H9 (cell line): ENCODE data around the gene HK3. TPM values are rescaled to one million over a fixed set of nuclear protein-coding genes. Genes with fewer than 3 reads are reported as not detected.
A peak's percentile ranks its signal among the peaks of the same experiment; 100 is the strongest.

Source experiments
- DNase-seq: peaks from one replicate; pipeline ENCODE4 v3.0.0-alpha.2; 2017
- H2AFZ ChIP-seq: one replicate; pipeline ENCODE4 v1.6.1; 2013; ENCODE audit warnings: mild to moderate bottlenecking, low read length, control low read depth, moderate library complexity
- H2AK5ac ChIP-seq: 2 replicates; pipeline ENCODE4 v1.6.1; 2013; ENCODE audit warnings: low read length, control low read depth, mixed read lengths; ENCODE audit not compliant: insufficient read length
- H2BK120ac ChIP-seq: one replicate; pipeline ENCODE4 v1.6.1; 2013; ENCODE audit warnings: low read depth, mild to moderate bottlenecking, low read length, control low read depth, inconsistent platforms; ENCODE audit not compliant: poor library complexity, severe bottlenecking
- H2BK12ac ChIP-seq: 2 replicates; pipeline ENCODE4 v1.6.1; 2013; ENCODE audit warnings: low read length, control low read depth, mixed read lengths, low read depth; ENCODE audit not compliant: insufficient read length
- H2BK15ac ChIP-seq: 2 replicates; pipeline ENCODE4 v1.6.1; 2013; ENCODE audit warnings: low read depth, low read length, control low read depth
- H2BK20ac ChIP-seq: one replicate; pipeline ENCODE4 v1.6.1; 2013; ENCODE audit warnings: low read depth, mild to moderate bottlenecking, low read length, control low read depth, inconsistent platforms; ENCODE audit not compliant: poor library complexity, severe bottlenecking
- H2BK5ac ChIP-seq: 2 replicates; pipeline ENCODE4 v1.6.1; 2013; ENCODE audit warnings: low read length, control low read depth, mixed read lengths; ENCODE audit not compliant: insufficient read length
- H3K14ac ChIP-seq: 2 replicates; pipeline ENCODE4 v1.6.1; 2013; ENCODE audit warnings: low read length, control low read depth; ENCODE audit not compliant: insufficient read depth
- H3K18ac ChIP-seq: 2 replicates; pipeline ENCODE4 v1.6.1; 2013; ENCODE audit warnings: low read depth, mild to moderate bottlenecking, mixed read lengths, low read length, control low read depth; ENCODE audit not compliant: insufficient read length
- H3K23ac ChIP-seq: 2 replicates; pipeline ENCODE4 v1.6.1; 2013; ENCODE audit warnings: low read length, control low read depth, mixed read lengths, low read depth; ENCODE audit not compliant: insufficient read length
- H3K23me2 ChIP-seq: 2 replicates; pipeline ENCODE4 v1.6.1; 2013; ENCODE audit warnings: low read depth, mild to moderate bottlenecking, mixed read lengths, low read length, control low read depth; ENCODE audit not compliant: insufficient read length, poor library complexity, severe bottlenecking
- H3K27ac ChIP-seq: 2 replicates; pipeline ENCODE4 v1.5.1; 2013; ENCODE audit warnings: low read length, control low read depth, mixed read lengths, low read depth; ENCODE audit not compliant: insufficient read length
- H3K27me3 ChIP-seq: 2 replicates; pipeline ENCODE4 v1.6.1; 2013; ENCODE audit warnings: low read length, control low read depth, inconsistent platforms; ENCODE audit not compliant: insufficient read depth
- H3K4ac ChIP-seq: 2 replicates; pipeline ENCODE4 v1.6.1; 2013; ENCODE audit warnings: low read depth, mild to moderate bottlenecking, control low read depth, inconsistent platforms, low read length, moderate library complexity
- H3K4me1 ChIP-seq: 2 replicates; pipeline ENCODE4 v1.6.1; 2013; ENCODE audit warnings: low read length, control low read depth, inconsistent platforms; ENCODE audit not compliant: insufficient read depth
- H3K4me2 ChIP-seq: 2 replicates; pipeline ENCODE4 v1.6.1; 2013; ENCODE audit warnings: low read length, control low read depth, mixed read lengths; ENCODE audit not compliant: insufficient read length, insufficient read depth
- H3K56ac ChIP-seq: 2 replicates; pipeline ENCODE4 v1.6.1; 2013; ENCODE audit warnings: low read depth, mild to moderate bottlenecking, mixed read lengths, low read length, control low read depth; ENCODE audit not compliant: insufficient read length
- H3K79me1 ChIP-seq: 2 replicates; pipeline ENCODE4 v1.6.1; 2013; ENCODE audit warnings: low read depth, mild to moderate bottlenecking, moderate library complexity, low read length, control low read depth, inconsistent platforms; ENCODE audit not compliant: insufficient read depth, poor library complexity, severe bottlenecking
- H3K79me2 ChIP-seq: 2 replicates; pipeline ENCODE4 v1.6.1; 2013; ENCODE audit warnings: low read length, control low read depth, inconsistent platforms; ENCODE audit not compliant: insufficient read depth
- H3K9ac ChIP-seq: 2 replicates; pipeline ENCODE4 v1.6.1; 2013; ENCODE audit warnings: low read length, control low read depth, mixed read lengths; ENCODE audit not compliant: insufficient read length; ENCODE audit errors: extremely low read depth
- H3K9me3 ChIP-seq: one replicate; pipeline ENCODE4 v1.6.1; 2013; ENCODE audit warnings: low read depth, low read length, inconsistent platforms; ENCODE audit not compliant: control insufficient read depth
- H3T11ph ChIP-seq: one replicate; pipeline ENCODE4 v1.6.1; 2013; ENCODE audit warnings: mild to moderate bottlenecking, low read length, control low read depth, inconsistent platforms
- H4K20me1 ChIP-seq: one replicate; pipeline ENCODE4 v1.6.1; 2013; ENCODE audit not compliant: control insufficient read depth, insufficient read length, insufficient read depth
- H4K5ac ChIP-seq: 2 replicates; pipeline ENCODE4 v1.6.1; 2013; ENCODE audit warnings: low read depth, mild to moderate bottlenecking, mixed read lengths, low read length, control low read depth; ENCODE audit not compliant: insufficient read length
- H4K8ac ChIP-seq: replicated peaks from 2 replicates; pipeline ENCODE4 v1.6.1; 2013; ENCODE audit warnings: low read length, control low read depth, mixed read lengths, low read depth; ENCODE audit not compliant: insufficient read length
- H4K91ac ChIP-seq: 2 replicates; pipeline ENCODE4 v1.6.1; 2013; ENCODE audit warnings: low read depth, mild to moderate bottlenecking, moderate library complexity, mixed read lengths, low read length, control low read depth; ENCODE audit not compliant: insufficient read length
- H3K27ac Mint-ChIP-seq, 3 experiments: 2 replicates in 2 of 3; 3 replicates in 1 of 3; pipeline ENCODE4 v1.8.0; 2020 to 2021; ENCODE audit warnings: mixed read lengths in 3 of 3, mild to moderate bottlenecking in 1 of 3, moderate library complexity in 1 of 3
- H3K27me3 Mint-ChIP-seq: 2 replicates; pipeline ENCODE4 v1.8.0; 2021; ENCODE audit warnings: low read depth, mild to moderate bottlenecking, moderate library complexity, mixed read lengths
- H3K36me3 Mint-ChIP-seq, 3 experiments: 2 replicates in 2 of 3; 3 replicates in 1 of 3; pipeline ENCODE4 v1.8.0; 2020 to 2021; ENCODE audit warnings: low read depth in 3 of 3, mixed read lengths in 3 of 3; ENCODE audit not compliant: insufficient read depth in 1 of 3
- H3K4me1 Mint-ChIP-seq, 2 experiments: 2 replicates each; pipeline ENCODE4 v1.8.0; 2020; ENCODE audit warnings: mixed read lengths in 2 of 2
- H3K4me3 Mint-ChIP-seq, 2 experiments: 2 replicates in 1 of 2; 3 replicates in 1 of 2; pipeline ENCODE4 v1.8.0; 2020 to 2021; ENCODE audit warnings: mild to moderate bottlenecking in 2 of 2, mixed read lengths in 2 of 2, moderate library complexity in 1 of 2
- H3K9me3 Mint-ChIP-seq, 2 experiments: 2 replicates in 1 of 2; 3 replicates in 1 of 2; pipeline ENCODE4 v1.8.0; 2020; ENCODE audit warnings: mild to moderate bottlenecking in 2 of 2, mixed read lengths in 2 of 2, moderate library complexity in 1 of 2
- CTCF ChIP-seq: fragments of 200-600 bp; sonication (generic); conservative IDR thresholded peaks from 3 replicates; pipeline ENCODE4 v1.8.0; 2021; ENCODE audit warnings: antibody characterized with exemption, mild to moderate bottlenecking
- WGBS: extraction: QIAGEN DNeasy Blood & Tissue Kit; methylation state at CpG from one replicate; pipeline ENCODE4 v1.1.7; 2013; ENCODE audit warnings: missing lambda C conversion rate, low lambda C conversion rate, mixed read lengths; ENCODE audit not compliant: insufficient read length; ENCODE audit errors: extremely low coverage; 5-methylcytosine and 5-hydroxymethylcytosine counted together
- total RNA-seq: library from RNA; stranded (reverse); gene quantifications from 2 replicates; pipeline ENCODE4 v1.2.1, GENCODE V29; 2021

The HK3 gene
- total RNA-seq, 1 experiment from 2014 or later, result not detected

GRCh38 chr5:176881816-176882566 lies 17.2 kb downstream of the HK3 start:
- peak overlapping the region in 1 of 3 experiments; percentile 76; a peak in 3 of 7 replicates for H3K27ac Mint-ChIP-seq
- no CpG with 5 or more reads among the region's 25 CpGs for WGBS
- H3K23ac ChIP-seq, result no peak overlapping the region

More at GRCh38 chr5:176881816-176882566, 17.2 kb downstream of the HK3 start:
- no peak overlapping the region for H3K4me2 ChIP-seq
- H3K27ac ChIP-seq, result no peak overlapping the region
- no peak overlapping the region for H3K18ac ChIP-seq
- Mint-ChIP-seq H3K4me3 (no peak overlapping the region), H3K36me3 (no peaks in the 10 kb centered on the region; a peak in 1 of 7 replicates), H3K27me3 (no peaks in the 10 kb centered on the region; the same call in 1 of the 2 replicates), H3K9me3 (no peaks in the 10 kb centered on the region), H3K4me1 (peaks cover 10 to 19% of the 10 kb centered on the region in 2 experiments)
- no peak for TF ChIP-seq CTCF
- no peak overlapping the region for H3K4ac ChIP-seq
- H2AFZ ChIP-seq, result no peak overlapping the region
- no peak overlapping the region for H3K14ac ChIP-seq
- H2BK120ac ChIP-seq, result no peak overlapping the region
- H3K56ac ChIP-seq, result no peak overlapping the region
- no peak overlapping the region for H2BK15ac ChIP-seq
- H3T11ph ChIP-seq, result no peak overlapping the region
- H3K27me3 ChIP-seq, result no peaks in the 10 kb centered on the region
- H2BK5ac ChIP-seq, result no peak overlapping the region
- H4K91ac ChIP-seq, result no peak overlapping the region
- no peaks in the 10 kb centered on the region for H4K20me1 ChIP-seq
- H2AK5ac ChIP-seq, result no peak overlapping the region
- no peak overlapping the region for H3K9ac ChIP-seq
- no peak overlapping the region for H4K8ac ChIP-seq
- H3K23me2 ChIP-seq, result no peaks in the 10 kb centered on the region
- no peaks in the 10 kb centered on the region for H3K4me1 ChIP-seq
- H3K9me3 ChIP-seq, result no peaks in the 10 kb centered on the region
- H3K79me1 ChIP-seq, result no peaks in the 10 kb centered on the region
- H4K5ac ChIP-seq, result no peak overlapping the region
- no peaks in the 10 kb centered on the region for H3K79me2 ChIP-seq
- no peak for DNase-seq
- H2BK12ac ChIP-seq, result no peak overlapping the region
- H2BK20ac ChIP-seq, result no peak overlapping the region
